Adrenal gland (tissue), 12 donors: ENCODE measurements around the gene TTLL11. TPM values are rescaled to one million over a fixed set of nuclear protein-coding genes. Genes with fewer than 3 reads are reported as not detected.
A peak's percentile ranks its signal among the peaks of the same experiment; 100 is the strongest.

Source experiments
- DNase-seq, 7 donors: peaks; one replicate each; pipeline ENCODE4 v3.0.0-alpha.2; 2019 to 2020
- H3K27ac ChIP-seq, 5 donors: fragments of 200-600 bp; sonication (generic) in 4 of 5; 1 replicate in 3 of 5; 2 replicates in 2 of 5; pipeline versions ENCODE4 v1.5.1 to v1.8.0; 2016 to 2020; ENCODE audit warnings: mild to moderate bottlenecking in 1 of 5
- H3K27me3 ChIP-seq: fragments of 200-600 bp; 2 replicates; pipeline ENCODE4 v1.8.0; 2021
- H3K36me3 ChIP-seq, 2 donors: fragments of 200-600 bp; replicated peaks in 1 of 2; 1 replicate in 1 of 2; 2 replicates in 1 of 2; pipeline versions ENCODE4 v1.5.1 to v1.8.0; 2018 to 2022
- H3K4me1 ChIP-seq, 2 donors: fragments of 200-600 bp; replicated peaks in 1 of 2; 1 replicate in 1 of 2; 2 replicates in 1 of 2; pipeline versions ENCODE4 v1.5.1 to v1.8.0; 2018 to 2021
- H3K4me3 ChIP-seq, 4 donors: fragments of 200-600 bp; sonication (generic) in 3 of 4; one replicate each; pipeline ENCODE4 v1.5.1; 2016 to 2018
- H3K9me3 ChIP-seq, 3 donors: fragments of 200-600 bp; sonication (generic) in 1 of 3; replicated peaks in 1 of 3; 1 replicate in 2 of 3; 2 replicates in 1 of 3; pipeline versions ENCODE4 v1.5.1 to v1.8.0; 2016 to 2021
- CTCF ChIP-seq, 6 experiments: fragments of 450-650 bp in 4 of 6; fragments of 200-600 bp in 2 of 6; sonication (generic) in 1 of 6; IDR thresholded peaks; 1 replicate in 5 of 6; 2 replicates in 1 of 6; pipeline versions ENCODE4 v1.5.1 to v1.8.0; 2016 to 2021; ENCODE audit warnings: antibody characterized with exemption in 6 of 6, mild to moderate bottlenecking in 2 of 6, moderate library complexity in 1 of 6
- POLR2A ChIP-seq, 2 donors: fragments of 450-650 bp; IDR thresholded peaks; one replicate each; pipeline ENCODE4 v1.6.1; 2017; ENCODE audit warnings: antibody characterized with exemption in 2 of 2, mild to moderate bottlenecking in 2 of 2, moderate library complexity in 1 of 2
- WGBS, 4 donors: extraction: QIAGEN DNeasy Blood & Tissue Kit in 2 of 4; methylation state at CpG; one replicate each; pipeline versions ENCODE4 v1.1.5 to v1.1.7; 2013 to 2017; 5-methylcytosine and 5-hydroxymethylcytosine counted together
- intact Hi-C, 2 donors: fragments of 100-400 bp; cut with DNase I; formaldehyde crosslinking; loops; one replicate each; pipeline versions ENCODE4 v1.14.1 to v1.15.0; 2022 to 2023
- polyA plus RNA-seq, 3 donors: library from polyadenylated mRNA; stranded (reverse); fragments of 200-250 nt in 2 of 3; fragments of 350-450 nt in 1 of 3; fragmentation: Illumina TruSeq in 1 of 3; extraction: RNeasy Lipid Tissue Mini Kit (QIAGEN cat#74804) in 1 of 3; gene quantifications; one replicate each; pipeline ENCODE4 v1.2.3, GENCODE V29; 2013 to 2014
- total RNA-seq, 9 donors: library from RNA; depleted of rRNA in 4 of 9; stranded (reverse); fragments of >200 nt in 4 of 9; fragments of 120-200 nt in 1 of 9; fragmentation: NEBNext Ultra II Directional in 1 of 9; extraction: Animal tissue kit (Norgen Biotek cat#: 25700) in 1 of 9; gene quantifications; one replicate each; pipeline versions ENCODE4 v1.1.0 to v1.2.4, GENCODE V29; 2013 to 2023
- donor health status: healthy with polysubstance abuse.
- donor health status: Bipolar disorder and iron deficiency.
- donor health status: DM: yes; HTN: yes; CAD: no.
- donor health status: DM: no; HTN: no; CAD: no.
- donor health status: DM: no; HTN: no; CAD: no.
- donor health status: DM: yes; HTN: yes; CAD: no.

Gene TTLL11
- total and polyA plus RNA-seq, 12 donors = 4.8 to 30.9 (median 13.7) TPM

GRCh38 chr9:122087406-122088200 lies 5.5 kb downstream of the TTLL11 start:
- Histone ChIP-seq H3K27me3 (no peaks in the 10 kb centered on the region), H3K9me3 (no peaks in the 10 kb centered on the region), H3K27ac (peak overlapping the region in 3 of 5 donors; percentile 4 to 40 (median 24)), H3K36me3 (no peaks in the 10 kb centered on the region), H3K4me3 (no peak overlapping the region), H3K4me1 (peaks cover 31 to 51% of the 10 kb centered on the region in 2 donors)
- intact Hi-C loops = no loop called here
- peak in 4 of 7 donors; percentile 40 to 67 (median 46) for DNase-seq
- WGBS, 4 donors = 63 to 80% (median 65%) methylated on average over 8 of the region's 8 CpGs
- TF ChIP-seq POLR2A (IDR thresholded peaks at IDR 0.05) (peak in 1 of 2 donors; percentile 13), CTCF (IDR thresholded peaks at IDR 0.05) (no peak)

GRCh38 chr9:122086873-122087272 lies 6.2 kb downstream of the TTLL11 start:
- no peak overlapping the region for H3K27ac ChIP-seq
- H3K4me1 ChIP-seq = peaks cover 29 to 46% of the 10 kb centered on the region in 2 donors
- no peak for TF ChIP-seq CTCF (IDR thresholded peaks at IDR 0.05)
- TF ChIP-seq POLR2A (IDR thresholded peaks at IDR 0.05) = no peak
- H3K36me3 ChIP-seq = no peaks in the 10 kb centered on the region
- no peaks in the 10 kb centered on the region for H3K9me3 ChIP-seq
- no peak overlapping the region for H3K4me3 ChIP-seq
- intact Hi-C loops = no loop called here
- DNase-seq = no peak
- WGBS, 4 donors = 45 to 52% (median 50%) methylated on average over 1 of the region's 1 CpG
- H3K27me3 ChIP-seq = no peaks in the 10 kb centered on the region

- peaks cover 19 to 37% of the 10 kb centered on the region in 2 donors for H3K4me1 ChIP-seq
- no peak overlapping the region for H3K4me3 ChIP-seq
- H3K36me3 ChIP-seq = no peaks in the 10 kb centered on the region
- no peaks in the 10 kb centered on the region for H3K9me3 ChIP-seq
- 98 to 100% (median 100%) methylated on average over 1 of the region's 1 CpG for WGBS, 4 donors
- no peak overlapping the region for H3K27ac ChIP-seq
- H3K27me3 ChIP-seq = no peaks in the 10 kb centered on the region
- no peak for DNase-seq
- intact Hi-C loops = no loop called here
- no peak for TF ChIP-seq CTCF (IDR thresholded peaks at IDR 0.05)
- no peak for TF ChIP-seq POLR2A (IDR thresholded peaks at IDR 0.05)
These were observed 7.8 kb downstream of the TTLL11 start for GRCh38 chr9:122085260-122085659.

GRCh38 chr9:122084026-122084675 lies 9.0 kb downstream of the TTLL11 start:
- H3K9me3 ChIP-seq = no peaks in the 10 kb centered on the region
- H3K27ac ChIP-seq = no peak overlapping the region
- no peaks in the 10 kb centered on the region for H3K36me3 ChIP-seq
- H3K4me1 ChIP-seq = peaks cover 19 to 33% of the 10 kb centered on the region in 2 donors
- intact Hi-C loops = no loop called here
- no peak overlapping the region for H3K4me3 ChIP-seq
- TF ChIP-seq CTCF (IDR thresholded peaks at IDR 0.05) (no peak), POLR2A (IDR thresholded peaks at IDR 0.05) (no peak)
- WGBS, 4 donors = 70 to 79% (median 74%) methylated on average over 9 of the region's 9 CpGs
- H3K27me3 ChIP-seq = no peaks in the 10 kb centered on the region
- DNase-seq = no peak
